Type B pancreatic cell (in vitro differentiated cells): ENCODE data around the gene ADAMTS6. TPM values are rescaled to one million over a fixed set of nuclear protein-coding genes. Genes with fewer than 3 reads are reported as not detected.

ENCODE experiments used
- DNase-seq: peaks from one replicate; pipeline ENCODE4 v3.0.0; 2021; ENCODE audit warnings: mixed read lengths; ENCODE audit not compliant: unreplicated experiment; ENCODE audit errors: extremely low spot score
- H3K27ac Mint-ChIP-seq: 2 replicates; pipeline ENCODE4 v1.8.0; 2021; ENCODE audit warnings: mild to moderate bottlenecking, mixed read lengths
- H3K27me3 Mint-ChIP-seq: 2 replicates; pipeline ENCODE4 v1.8.0; 2021; ENCODE audit warnings: mixed read lengths
- H3K36me3 Mint-ChIP-seq: 2 replicates; pipeline ENCODE4 v1.8.0; 2021; ENCODE audit warnings: mixed read lengths
- H3K4me1 Mint-ChIP-seq: one replicate; pipeline ENCODE4 v1.8.0; 2021; ENCODE audit warnings: mixed read lengths; ENCODE audit not compliant: unreplicated experiment
- H3K4me3 Mint-ChIP-seq: 2 replicates; pipeline ENCODE4 v1.8.0; 2021; ENCODE audit warnings: mild to moderate bottlenecking, mixed read lengths
- H3K9me3 Mint-ChIP-seq: 2 replicates; pipeline ENCODE4 v1.8.0; 2021; ENCODE audit warnings: mixed read lengths
- CTCF ChIP-seq: fragments of 200-600 bp; sonication (generic); conservative IDR thresholded peaks from 2 replicates; pipeline ENCODE4 v1.5.0; 2021; ENCODE audit warnings: antibody characterized with exemption, mild to moderate bottlenecking
- total RNA-seq: library from RNA; stranded (reverse); gene quantifications from 2 replicates; pipeline ENCODE4 v1.2.1, GENCODE V29; 2021; ENCODE audit warnings: low replicate concordance

Gene ADAMTS6
- total RNA-seq, 1 donor from 2014 or later: 4.2 TPM

GRCh38 chr5:65299861-65300260 is 181.9 kb downstream of the ADAMTS6 start:
- TF ChIP-seq CTCF: no peak
- no peak for DNase-seq
- H3K27ac Mint-ChIP-seq: no peak overlapping the region

GRCh38 chr5:65296067-65296466 is 185.7 kb downstream of the ADAMTS6 start:
- H3K27ac Mint-ChIP-seq: no peak overlapping the region
- no peak for DNase-seq
- H3K27me3 Mint-ChIP-seq: no peaks in the 10 kb centered on the region
- no peaks in the 10 kb centered on the region for H3K9me3 Mint-ChIP-seq
- H3K36me3 Mint-ChIP-seq: no peaks in the 10 kb centered on the region
- no peak for TF ChIP-seq CTCF
- H3K4me1 Mint-ChIP-seq: no peaks in the 10 kb centered on the region
- H3K4me3 Mint-ChIP-seq: no peak overlapping the region

More at GRCh38 chr5:65299861-65300260, 181.9 kb downstream of the ADAMTS6 start:
- Mint-ChIP-seq H3K27me3 (no peaks in the 10 kb centered on the region), H3K4me3 (no peak overlapping the region), H3K9me3 (no peaks in the 10 kb centered on the region), H3K36me3 (no peaks in the 10 kb centered on the region), H3K4me1 (no peaks in the 10 kb centered on the region)

- no peaks in the 10 kb centered on the region for H3K36me3 Mint-ChIP-seq
- no peaks in the 10 kb centered on the region for H3K27me3 Mint-ChIP-seq
- DNase-seq: no peak
- no peaks in the 10 kb centered on the region for H3K4me1 Mint-ChIP-seq
- no peak overlapping the region for H3K27ac Mint-ChIP-seq
- TF ChIP-seq CTCF: no peak
- H3K4me3 Mint-ChIP-seq: no peak overlapping the region
- H3K9me3 Mint-ChIP-seq: no peaks in the 10 kb centered on the region
These were observed 189.5 kb downstream of the ADAMTS6 start for GRCh38 chr5:65292196-65292595.

- H3K27me3 Mint-ChIP-seq: no peaks in the 10 kb centered on the region
- DNase-seq: no peak
- H3K4me1 Mint-ChIP-seq: no peaks in the 10 kb centered on the region
- no peaks in the 10 kb centered on the region for H3K36me3 Mint-ChIP-seq
- no peak overlapping the region for H3K4me3 Mint-ChIP-seq
- H3K27ac Mint-ChIP-seq: no peak overlapping the region
- TF ChIP-seq CTCF: no peak
- no peaks in the 10 kb centered on the region for H3K9me3 Mint-ChIP-seq
These were observed 191.0 kb downstream of the ADAMTS6 start for GRCh38 chr5:65290677-65291076.

- Mint-ChIP-seq H3K9me3 (no peaks in the 10 kb centered on the region), H3K4me1 (no peaks in the 10 kb centered on the region), H3K4me3 (no peak overlapping the region), H3K27ac (no peak overlapping the region), H3K27me3 (no peaks in the 10 kb centered on the region), H3K36me3 (no peaks in the 10 kb centered on the region)
- DNase-seq: no peak
- TF ChIP-seq CTCF: no peak
These were observed 193.1 kb downstream of the ADAMTS6 start for GRCh38 chr5:65288657-65289056.

GRCh38 chr5:65279603-65280002 is 202.1 kb downstream of the ADAMTS6 start:
- no peaks in the 10 kb centered on the region for H3K36me3 Mint-ChIP-seq
- H3K4me3 Mint-ChIP-seq: no peak overlapping the region
- no peak for TF ChIP-seq CTCF
- no peak for DNase-seq
- no peaks in the 10 kb centered on the region for H3K9me3 Mint-ChIP-seq
- H3K4me1 Mint-ChIP-seq: peaks cover 5% of the 10 kb centered on the region
- no peaks in the 10 kb centered on the region for H3K27me3 Mint-ChIP-seq
- H3K27ac Mint-ChIP-seq: no peak overlapping the region
